Measurements from ENCODE around the gene KRTCAP3. TPM values are rescaled to one million over a fixed set of nuclear protein-coding genes. Genes with fewer than 3 reads are reported as not detected.

Gene KRTCAP3
- total and polyA plus RNA-seq, 9 of the 15 experiments (the other 6 are each of a cell fraction or from before 2014, with no cell fraction given) = 0.24 to 1.4 (median 0.73) TPM

GRCh38 chr2:27428213-27428977 lies 13.8 kb upstream of the KRTCAP3 start, which contains the start of gene NRBP1 (continued):
- TF ChIP-seq E2F3 (CRISPR knock-in tag; IDR thresholded peaks at IDR 0.05) (no peak), BCL6 (CRISPR knock-in tag; IDR thresholded peaks at IDR 0.05) (no peak), SP1 (CRISPR knock-in tag; IDR thresholded peaks at IDR 0.05) (peak; percentile 75), ZFP1 (CRISPR knock-in tag; IDR thresholded peaks at IDR 0.05) (no peak), AFF4 (CRISPR knock-in tag; IDR thresholded peaks at IDR 0.05) (peak; percentile 55), CEBPB (tag; IDR thresholded peaks at IDR 0.05) (no peak), ZNF143 (CRISPR knock-in tag; IDR thresholded peaks at IDR 0.05) (no peak), E4F1 (CRISPR knock-in tag; IDR thresholded peaks at IDR 0.05; ENCODE audit: borderline replicate concordance) (no peak), SETDB1 (IDR thresholded peaks at IDR 0.05; ENCODE audit: low read length) (no peak), ZBTB12 (CRISPR knock-in tag; IDR thresholded peaks at IDR 0.05) (no peak), ZC3H11A (IDR thresholded peaks at IDR 0.05; ENCODE audit: low read depth, low read length) (no peak), KLF10 (CRISPR knock-in tag; IDR thresholded peaks at IDR 0.05) (no peak), CBX5 (IDR thresholded peaks at IDR 0.05; ENCODE audit: borderline replicate concordance, low read depth) (no peak), NCOA2 (IDR thresholded peaks at IDR 0.05; ENCODE audit: partially characterized antibody in 2 of 2) (no peak), MIER1 (IDR thresholded peaks at IDR 0.05; ENCODE audit: low read depth) (no peak), ZNF140 (CRISPR knock-in tag; IDR thresholded peaks at IDR 0.05) (no peak), GTF2F1 (IDR thresholded peaks at IDR 0.05; ENCODE audit: low read depth, low read length) (no peak), NR2F6 (CRISPR knock-in tag; IDR thresholded peaks at IDR 0.05) (no peak)
- TF ChIP-seq, protein P1, sequence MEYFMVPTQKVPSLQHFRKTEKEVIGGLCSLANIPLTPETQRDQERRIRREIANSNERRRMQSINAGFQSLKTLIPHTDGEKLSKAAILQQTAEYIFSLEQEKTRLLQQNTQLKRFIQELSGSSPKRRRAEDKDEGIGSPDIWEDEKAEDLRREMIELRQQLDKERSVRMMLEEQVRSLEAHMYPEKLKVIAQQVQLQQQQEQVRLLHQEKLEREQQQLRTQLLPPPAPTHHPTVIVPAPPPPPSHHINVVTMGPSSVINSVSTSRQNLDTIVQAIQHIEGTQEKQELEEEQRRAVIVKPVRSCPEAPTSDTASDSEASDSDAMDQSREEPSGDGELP (CRISPR knock-in tag; IDR thresholded peaks at IDR 0.05; ENCODE audit: borderline replicate concordance) = peak; percentile 97
